Common myeloid progenitor, CD34-positive (primary cell): ENCODE measurements around the gene GADD45A.

Source experiments
- CTCF ChIA-PET: fragments of 350-600 bp; sonication (Branson Sonifier 250); formaldehyde crosslinking; loops from one replicate; lab custom pipeline; 2021; ENCODE audit warnings: antibody characterized with exemption; lab: Charles Lee
- POLR2A ChIA-PET: fragments of 350-600 bp; sonication (Branson Sonifier 250); formaldehyde crosslinking; loops from one replicate; lab custom pipeline; 2021; ENCODE audit warnings: antibody characterized with exemption; lab: Charles Lee
- DNase-seq, 3 donors: peaks; one replicate each; pipeline versions ENCODE4 v3.0.0 to v3.0.0-alpha.2; 2013
- H3K27ac ChIP-seq, 2 experiments: 1 replicate in 1 of 2; 2 replicates in 1 of 2; pipeline ENCODE4 v1.7.0; 2013; ENCODE audit warnings: inconsistent platforms in 2 of 2, low read length in 2 of 2, mild to moderate bottlenecking in 2 of 2, low read depth in 1 of 2, moderate library complexity in 1 of 2; ENCODE audit not compliant: severe bottlenecking in 2 of 2, insufficient read depth in 1 of 2, poor library complexity in 1 of 2
- H3K27me3 ChIP-seq, 5 experiments: replicated peaks in 2 of 5; 1 replicate in 3 of 5; 2 replicates in 2 of 5; pipeline versions ENCODE4 v1.6.1 to v1.7.0; 2013; ENCODE audit warnings: low read length in 4 of 5, mild to moderate bottlenecking in 2 of 5, moderate library complexity in 2 of 5, inconsistent platforms in 1 of 5; ENCODE audit not compliant: insufficient read depth in 5 of 5, control insufficient read depth in 4 of 5
- H3K36me3 ChIP-seq, 4 experiments: 1 replicate in 2 of 4; 2 replicates in 2 of 4; pipeline versions ENCODE4 v1.6.1 to v1.7.0; 2013; ENCODE audit warnings: low read length in 3 of 4, control low read depth in 1 of 4, mild to moderate bottlenecking in 1 of 4; ENCODE audit not compliant: control insufficient read depth in 4 of 4, insufficient read depth in 4 of 4
- H3K4me1 ChIP-seq, 4 experiments: 1 replicate in 3 of 4; 2 replicates in 1 of 4; pipeline versions ENCODE4 v1.6.1 to v1.7.1; 2013; ENCODE audit warnings: low read length in 3 of 4, mild to moderate bottlenecking in 3 of 4, control low read depth in 1 of 4, inconsistent platforms in 1 of 4, moderate library complexity in 1 of 4; ENCODE audit not compliant: control insufficient read depth in 4 of 4, insufficient read depth in 4 of 4; ENCODE audit errors: control extremely low read depth in 1 of 4
- H3K4me3 ChIP-seq, 7 experiments: 1 replicate in 4 of 7; 2 replicates in 3 of 7; pipeline versions ENCODE4 v1.5.1 to v1.7.0; 2013; ENCODE audit warnings: mild to moderate bottlenecking in 7 of 7, low read length in 6 of 7, moderate library complexity in 6 of 7, inconsistent platforms in 2 of 7, low read depth in 2 of 7, control low read depth in 1 of 7; ENCODE audit not compliant: insufficient read depth in 4 of 7, control insufficient read depth in 1 of 7; ENCODE audit errors: extremely low read depth in 1 of 7
- H3K9me3 ChIP-seq, 5 experiments: 1 replicate in 4 of 5; 2 replicates in 1 of 5; pipeline versions ENCODE4 v1.6.1 to v1.7.1; 2013; ENCODE audit warnings: low read length in 4 of 5, mild to moderate bottlenecking in 2 of 5, inconsistent platforms in 1 of 5, low read depth in 1 of 5, moderate library complexity in 1 of 5; ENCODE audit not compliant: control insufficient read depth in 4 of 5, insufficient read depth in 2 of 5; ENCODE audit errors: control extremely low read depth in 1 of 5
- WGBS: methylation state at CpG from one replicate; pipeline ENCODE4 v1.1.5; 2013; ENCODE audit not compliant: insufficient coverage; 5-methylcytosine and 5-hydroxymethylcytosine counted together

GADD45A gene

GRCh38 chr1:67704351-67704750 is 19.4 kb downstream of the GADD45A start:
- Histone ChIP-seq H3K36me3 (no peaks in the 10 kb centered on the region), H3K27ac (no peak overlapping the region), H3K27me3 (no peaks in the 10 kb centered on the region), H3K4me3 (no peak overlapping the region), H3K4me1 (no peaks in the 10 kb centered on the region), H3K9me3 (no peaks in the 10 kb centered on the region)
- ChIA-PET POLR2A (interaction anchor here (0.5 kb wide), 1 partner anchor 41 kb away, joined by 3 read pairs; no protein-coding TSS in a partner anchor), CTCF (interaction anchor here (0.6 to 1.5 kb wide), 4 partner anchors 16 to 57 kb away, joined by 3 read pairs; no protein-coding TSS in a partner anchor)
- 100% methylated on average over 1 of the region's 3 CpGs for WGBS
- no peak for DNase-seq

- POLR2A ChIA-PET, result interaction anchor here (0.6 to 1.4 kb wide), 2 partner anchors 21 to 101 kb away, joined by 3 read pairs; partner anchors contain the start of gene GADD45A
- no peaks in the 10 kb centered on the region for H3K9me3 ChIP-seq
- CTCF ChIA-PET, result interaction anchor here (1.2 to 1.5 kb wide), 2 partner anchors 14 to 92 kb away, joined by 3 read pairs; no protein-coding TSS in a partner anchor
- DNase-seq, result no peak
- H3K27me3 ChIP-seq, result no peaks in the 10 kb centered on the region
- 97% methylated on average over 10 of the region's 10 CpGs for WGBS
- peaks cover 0 to 3% (median 0%) of the 10 kb centered on the region in 4 experiments for H3K4me1 ChIP-seq
- no peak overlapping the region for H3K27ac ChIP-seq
- no peaks in the 10 kb centered on the region for H3K36me3 ChIP-seq
- H3K4me3 ChIP-seq, result no peak overlapping the region
Observed at GRCh38 chr1:67705735-67706453, 20.9 kb downstream of the GADD45A start.

DNA sequence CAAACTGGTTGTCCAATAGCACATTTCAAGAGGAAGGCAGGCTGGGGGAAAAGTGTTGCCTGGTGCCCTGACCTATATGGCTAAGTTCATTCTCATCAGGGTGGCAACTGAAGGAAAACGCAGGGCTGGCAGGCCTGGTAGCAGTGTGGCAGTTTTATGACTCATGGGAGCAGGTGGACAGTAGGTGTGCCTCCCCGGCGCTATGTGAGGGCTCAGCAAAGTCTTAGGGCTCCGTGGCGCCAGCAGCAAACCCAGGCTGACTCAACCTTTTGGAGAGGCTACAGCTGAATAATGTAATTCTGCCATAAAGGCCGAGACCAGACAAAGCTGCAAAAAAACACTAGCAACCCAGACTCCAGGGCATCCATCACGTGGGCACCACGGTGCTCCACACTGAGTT is 23.6 kb downstream of the GADD45A start:
- ChIA-PET POLR2A (no interaction called here), CTCF (interaction anchor here (0.9 kb wide), 1 partner anchor 147 kb away, joined by 3 read pairs; no protein-coding TSS in a partner anchor)
- DNase-seq, result no peak
- WGBS, result 96% methylated on average over 8 of the region's 8 CpGs
- Histone ChIP-seq H3K4me3 (no peak overlapping the region), H3K27ac (no peak overlapping the region), H3K36me3 (no peaks in the 10 kb centered on the region), H3K9me3 (no peaks in the 10 kb centered on the region), H3K4me1 (peaks cover 0 to 22% (median 20%) of the 10 kb centered on the region in 4 experiments), H3K27me3 (no peaks in the 10 kb centered on the region)

GRCh38 chr1:67710417-67710816 is 25.4 kb downstream of the GADD45A start:
- Histone ChIP-seq H3K4me1 (peaks cover 0 to 26% (median 23%) of the 10 kb centered on the region in 4 experiments), H3K27me3 (no peaks in the 10 kb centered on the region), H3K9me3 (no peaks in the 10 kb centered on the region), H3K4me3 (no peak overlapping the region), H3K27ac (peak overlapping the region in 1 of 2 experiments; percentile 19), H3K36me3 (no peaks in the 10 kb centered on the region)
- 96% methylated on average over 2 of the region's 5 CpGs for WGBS
- CTCF ChIA-PET, result interaction anchor here (1.2 kb wide), 1 partner anchor 19 kb away, joined by 3 read pairs; no protein-coding TSS in a partner anchor
- no peak for DNase-seq
- POLR2A ChIA-PET, result no interaction called here

DNA sequence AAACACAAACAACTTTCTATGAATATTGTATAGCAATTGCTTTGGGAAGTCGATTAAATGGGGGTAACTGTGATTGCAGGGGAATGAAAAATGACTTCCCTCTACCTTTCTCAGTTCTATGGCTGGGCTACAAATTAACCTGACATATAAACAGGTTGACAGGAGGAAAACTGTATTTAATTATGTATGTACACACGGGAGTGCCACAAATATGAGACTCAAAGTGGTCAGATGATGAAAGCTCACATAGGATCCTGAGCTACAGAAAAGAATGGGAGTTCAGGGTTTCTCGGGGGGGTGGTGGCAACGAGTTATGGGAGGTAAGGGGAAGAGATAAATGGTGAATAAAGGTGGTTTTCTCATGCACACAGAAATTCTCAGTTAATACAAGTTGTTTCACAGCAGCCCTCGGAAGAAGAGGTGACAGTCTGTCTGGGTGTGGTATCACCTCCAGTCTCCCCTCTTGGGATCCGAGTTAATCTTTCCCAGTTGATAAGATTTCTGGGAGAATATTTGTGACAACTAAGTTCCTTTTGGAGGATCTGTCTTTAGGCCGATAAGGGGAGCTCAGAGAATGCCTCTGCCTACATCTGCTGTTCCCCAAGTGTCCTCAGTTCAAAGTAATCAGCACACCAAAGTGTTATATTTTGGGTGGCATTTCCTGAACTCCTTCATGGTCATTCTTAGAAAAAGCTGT is 26.3 kb downstream of the GADD45A start:
- no peak overlapping the region for H3K27ac ChIP-seq
- no peak for DNase-seq
- CTCF ChIA-PET, result interaction anchor here (0.9 to 1.3 kb wide), 6 partner anchors 17 to 147 kb away, joined by 3 to 5 read pairs (median 3); no protein-coding TSS in a partner anchor
- POLR2A ChIA-PET, result no interaction called here
- no peaks in the 10 kb centered on the region for H3K27me3 ChIP-seq
- peak overlapping the region in 1 of 7 experiments; percentile 8 for H3K4me3 ChIP-seq
- 47% methylated on average over 3 of the region's 7 CpGs for WGBS
- H3K36me3 ChIP-seq, result no peaks in the 10 kb centered on the region
- H3K4me1 ChIP-seq, result peaks cover 0 to 26% (median 23%) of the 10 kb centered on the region in 4 experiments
- no peaks in the 10 kb centered on the region for H3K9me3 ChIP-seq

- no peaks in the 10 kb centered on the region for H3K9me3 ChIP-seq
- 0% methylated on average over 1 of the region's 2 CpGs for WGBS
- POLR2A ChIA-PET, result no interaction called here
- H3K27ac ChIP-seq, result no peak overlapping the region
- no peak for DNase-seq
- no peaks in the 10 kb centered on the region for H3K36me3 ChIP-seq
- no peaks in the 10 kb centered on the region for H3K27me3 ChIP-seq
- H3K4me3 ChIP-seq, result peak overlapping the region in 1 of 7 experiments; percentile 8
- CTCF ChIA-PET, result interaction anchor here (0.9 to 1.3 kb wide), 6 partner anchors 17 to 148 kb away, joined by 3 to 5 read pairs (median 3); no protein-coding TSS in a partner anchor
- peaks cover 0 to 26% (median 23%) of the 10 kb centered on the region in 4 experiments for H3K4me1 ChIP-seq
Observed at GRCh38 chr1:67711855-67712212, 26.8 kb downstream of the GADD45A start.
